BE2C (cell line): Measurements from ENCODE around the gene PBX1.

Experiments used
- DNase-seq: peaks from one replicate; pipeline ENCODE4 v3.0.0-alpha.2; 2020
- H3K27me3 ChIP-seq: fragments of 250-450 bp; sonication (Bioruptor Pico); 2 replicates; pipeline ENCODE4 v1.5.1; 2020; ENCODE audit warnings: mild to moderate bottlenecking
- H3K36me3 ChIP-seq: fragments of 250-450 bp; sonication (Bioruptor Pico); 2 replicates; pipeline ENCODE4 v1.5.1; 2020; ENCODE audit warnings: mild to moderate bottlenecking
- H3K4me1 ChIP-seq: fragments of 250-450 bp; sonication (Bioruptor Pico); 2 replicates; pipeline ENCODE4 v1.5.1; 2020
- H3K4me3 ChIP-seq: 2 replicates; pipeline ENCODE4 v1.5.1; 2011; ENCODE audit warnings: low read depth, low read length
- H3K9me3 ChIP-seq: fragments of 250-450 bp; sonication (Bioruptor Pico); 2 replicates; pipeline ENCODE4 v1.5.1; 2020
- TF ChIP-seq, protein P1 (sequence below): IDR thresholded peaks from 2 replicates; pipeline ENCODE4 v1.5.1; 2012; ENCODE audit warnings: mild to moderate bottlenecking, low read depth, low read length

PBX1 gene

DNA sequence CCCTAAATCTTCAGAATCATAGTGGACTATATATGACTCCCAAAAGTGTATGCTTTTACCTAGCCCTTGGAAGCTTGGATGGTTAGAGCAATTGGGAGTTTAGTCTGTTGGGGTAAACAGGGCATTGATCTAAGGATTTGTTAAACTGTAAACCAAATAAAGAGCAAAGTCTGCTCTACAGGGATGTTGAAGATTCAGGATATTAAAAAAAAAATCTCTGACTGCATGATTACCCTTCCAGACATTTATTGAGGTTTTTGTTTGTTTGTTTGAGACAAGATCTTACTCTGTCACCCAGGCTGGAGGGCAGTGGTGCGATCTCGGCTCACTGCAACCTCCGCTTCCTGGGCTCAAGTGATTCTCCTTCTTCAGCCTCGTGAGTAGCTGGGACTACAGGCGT lies 31.6 kb downstream of the PBX1 start:
- Histone ChIP-seq H3K36me3 (no peaks in the 10 kb centered on the region), H3K4me1 (no peaks in the 10 kb centered on the region), H3K9me3 (no peaks in the 10 kb centered on the region), H3K27me3 (no peaks in the 10 kb centered on the region), H3K4me3 (no peak overlapping the region)
- DNase-seq: no peak
- TF ChIP-seq, protein P1, sequence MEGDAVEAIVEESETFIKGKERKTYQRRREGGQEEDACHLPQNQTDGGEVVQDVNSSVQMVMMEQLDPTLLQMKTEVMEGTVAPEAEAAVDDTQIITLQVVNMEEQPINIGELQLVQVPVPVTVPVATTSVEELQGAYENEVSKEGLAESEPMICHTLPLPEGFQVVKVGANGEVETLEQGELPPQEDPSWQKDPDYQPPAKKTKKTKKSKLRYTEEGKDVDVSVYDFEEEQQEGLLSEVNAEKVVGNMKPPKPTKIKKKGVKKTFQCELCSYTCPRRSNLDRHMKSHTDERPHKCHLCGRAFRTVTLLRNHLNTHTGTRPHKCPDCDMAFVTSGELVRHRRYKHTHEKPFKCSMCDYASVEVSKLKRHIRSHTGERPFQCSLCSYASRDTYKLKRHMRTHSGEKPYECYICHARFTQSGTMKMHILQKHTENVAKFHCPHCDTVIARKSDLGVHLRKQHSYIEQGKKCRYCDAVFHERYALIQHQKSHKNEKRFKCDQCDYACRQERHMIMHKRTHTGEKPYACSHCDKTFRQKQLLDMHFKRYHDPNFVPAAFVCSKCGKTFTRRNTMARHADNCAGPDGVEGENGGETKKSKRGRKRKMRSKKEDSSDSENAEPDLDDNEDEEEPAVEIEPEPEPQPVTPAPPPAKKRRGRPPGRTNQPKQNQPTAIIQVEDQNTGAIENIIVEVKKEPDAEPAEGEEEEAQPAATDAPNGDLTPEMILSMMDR: no peak

DNA sequence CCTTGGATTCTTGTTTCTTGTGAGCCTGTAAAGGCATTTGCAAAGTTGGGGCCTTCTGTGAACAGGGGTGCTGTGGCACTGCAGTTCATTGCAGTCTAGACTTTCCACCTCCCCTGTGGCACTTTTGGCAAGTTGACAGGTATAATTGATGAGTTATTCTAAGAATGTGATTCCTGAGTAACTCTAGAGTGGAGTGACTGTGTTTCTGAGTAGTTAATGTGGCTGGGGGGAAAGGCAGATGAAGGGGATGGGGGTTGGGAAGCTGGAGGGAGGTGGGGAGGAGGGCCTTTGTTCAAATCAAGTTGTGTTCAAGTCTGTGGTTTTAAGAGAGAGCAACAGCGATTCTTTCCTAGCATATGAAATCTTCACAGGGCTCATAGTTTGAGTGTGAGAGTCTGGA lies 32.9 kb downstream of the PBX1 start:
- no peaks in the 10 kb centered on the region for H3K4me1 ChIP-seq
- no peak for DNase-seq
- H3K9me3 ChIP-seq: no peaks in the 10 kb centered on the region
- TF ChIP-seq, protein P1: no peak
- H3K27me3 ChIP-seq: no peaks in the 10 kb centered on the region
- no peaks in the 10 kb centered on the region for H3K36me3 ChIP-seq
- H3K4me3 ChIP-seq: no peak overlapping the region

DNA sequence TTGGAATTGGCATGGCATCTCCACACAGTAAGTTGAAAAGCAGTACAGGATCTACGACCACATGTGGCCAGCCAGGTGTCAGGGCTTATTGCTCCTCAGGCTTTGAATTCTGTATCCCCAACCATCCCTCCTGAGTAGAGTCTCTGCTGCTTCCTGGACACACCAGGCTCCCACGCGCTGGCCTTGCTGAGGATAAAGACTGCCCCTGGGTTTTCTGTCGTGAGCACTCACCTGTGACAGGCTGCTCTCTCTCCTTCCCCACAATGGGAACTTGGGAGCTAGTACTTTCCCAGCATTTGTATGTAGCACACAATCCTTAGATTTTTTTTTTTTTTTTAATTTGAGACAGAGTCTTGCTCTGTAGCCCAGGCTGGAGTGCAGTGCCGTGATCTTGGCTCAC lies 33.6 kb downstream of the PBX1 start:
- H3K4me3 ChIP-seq: no peak overlapping the region
- H3K27me3 ChIP-seq: no peaks in the 10 kb centered on the region
- DNase-seq: no peak
- no peaks in the 10 kb centered on the region for H3K9me3 ChIP-seq
- TF ChIP-seq, protein P1: no peak
- H3K36me3 ChIP-seq: no peaks in the 10 kb centered on the region
- H3K4me1 ChIP-seq: no peaks in the 10 kb centered on the region

DNA sequence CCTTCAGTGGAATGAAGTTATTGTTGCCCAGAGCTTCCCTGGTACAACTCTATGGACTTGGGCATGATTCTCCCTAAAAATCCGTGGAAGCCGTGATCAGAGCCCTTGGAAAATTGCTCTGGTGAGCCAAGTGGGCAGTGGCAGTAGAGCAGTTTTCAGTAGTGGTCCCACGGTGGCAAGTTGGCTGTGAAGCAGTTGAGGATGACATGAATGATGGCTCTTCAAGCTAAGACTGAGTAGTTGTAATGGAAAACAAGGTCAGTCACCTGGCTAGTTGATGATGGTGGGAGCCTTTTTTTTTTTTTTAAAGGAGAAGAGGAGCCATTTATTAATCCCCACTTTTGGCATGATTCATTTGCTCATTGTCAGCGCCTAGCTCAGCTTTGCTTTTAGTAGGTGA lies 36.2 kb downstream of the PBX1 start:
- H3K27me3 ChIP-seq: no peaks in the 10 kb centered on the region
- H3K4me3 ChIP-seq: no peak overlapping the region
- TF ChIP-seq, protein P1: no peak
- H3K36me3 ChIP-seq: no peaks in the 10 kb centered on the region
- H3K9me3 ChIP-seq: no peaks in the 10 kb centered on the region
- no peaks in the 10 kb centered on the region for H3K4me1 ChIP-seq
- no peak for DNase-seq

DNA sequence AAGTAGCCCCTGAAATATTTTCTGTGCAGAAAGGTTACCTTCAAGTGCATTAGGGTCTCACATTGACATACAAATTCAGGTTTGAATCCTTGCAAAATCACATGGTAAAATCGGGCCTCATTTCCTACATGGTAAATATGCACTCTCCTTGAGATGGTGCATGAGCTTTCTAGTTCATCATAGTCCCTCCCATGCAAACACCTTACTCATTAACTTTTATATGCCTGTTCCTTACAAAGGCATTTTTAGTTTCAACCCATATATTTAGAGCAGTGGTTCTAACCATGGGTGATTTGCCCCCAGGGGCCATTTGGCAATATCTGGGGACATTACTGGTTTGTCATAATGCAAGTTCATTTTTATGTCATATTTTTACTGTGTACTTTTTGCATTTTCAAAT lies 37.2 kb downstream of the PBX1 start:
- H3K4me1 ChIP-seq: no peaks in the 10 kb centered on the region
- no peaks in the 10 kb centered on the region for H3K27me3 ChIP-seq
- H3K4me3 ChIP-seq: no peak overlapping the region
- H3K36me3 ChIP-seq: no peaks in the 10 kb centered on the region
- TF ChIP-seq, protein P1: no peak
- H3K9me3 ChIP-seq: no peaks in the 10 kb centered on the region
- DNase-seq: no peak

DNA sequence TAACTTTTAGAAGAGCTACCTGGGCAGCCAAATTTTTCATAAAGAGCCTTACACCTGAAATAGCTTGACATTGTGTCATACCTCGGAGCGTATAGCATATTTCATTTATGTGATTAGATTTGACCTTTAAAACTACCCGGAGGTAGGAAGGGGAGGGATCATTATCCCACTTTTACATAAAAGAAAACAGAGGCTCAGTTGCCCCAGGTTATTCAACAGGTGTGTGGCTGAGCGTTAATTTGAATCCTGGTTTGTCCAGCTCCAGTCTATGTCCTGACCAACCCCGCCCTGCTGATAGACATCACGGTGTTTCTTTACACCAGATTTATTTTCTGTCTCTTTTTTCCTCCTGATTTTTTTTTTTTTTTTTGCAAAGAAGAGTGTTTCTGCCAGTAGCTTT lies 39.7 kb downstream of the PBX1 start:
- TF ChIP-seq, protein P1: no peak
- H3K36me3 ChIP-seq: no peaks in the 10 kb centered on the region
- H3K4me3 ChIP-seq: no peak overlapping the region
- no peaks in the 10 kb centered on the region for H3K27me3 ChIP-seq
- no peak for DNase-seq
- H3K9me3 ChIP-seq: no peaks in the 10 kb centered on the region
- no peaks in the 10 kb centered on the region for H3K4me1 ChIP-seq
